ENCODE results near the gene PCLO. TPM values are rescaled to one million over a fixed set of nuclear protein-coding genes. Genes with fewer than 3 reads are reported as not detected.

PCLO gene
- total RNA-seq, 1 experiment from 2014 or later: 7.5 TPM

- no peaks in the 10 kb centered on the region for H3K9me2 ChIP-seq (replicated peaks; ENCODE audit: low read length)
- no peak overlapping the region for H3K4me3 ChIP-seq (ENCODE audit: low read length)
- ATAC-seq: no peak
- ChIA-PET POLR2A (ENCODE audit: unreplicated experiment) (no interaction called here), CTCF (no interaction called here)
- no peak overlapping the region for H2AFZ ChIP-seq (ENCODE audit: low read length)
- intact Hi-C loops (cut with micrococcal nuclease): no loop called here
- TF ChIP-seq EZH2 (IDR thresholded peaks at IDR 0.05; ENCODE audit: low read length, unreplicated experiment) (no peak), CTCF (conservative IDR thresholded peaks at IDR 0.05; ENCODE audit: low read depth, low read length) (no peak), EZH2phosphoT487 (IDR thresholded peaks at IDR 0.05; ENCODE audit: borderline replicate concordance, low read length) (no peak)
- no peak overlapping the region; the same call in 1 of the 2 replicates for H3K4me2 ChIP-seq (ENCODE audit: low read length)
- no peaks in the 10 kb centered on the region for H3F3A ChIP-seq (ENCODE audit: low read length, unreplicated experiment)
- H3K27ac ChIP-seq (ENCODE audit: low read length): no peak overlapping the region
- H4K20me1 ChIP-seq (ENCODE audit: low read length): no peaks in the 10 kb centered on the region
- no peak for DNase-seq
- H3K4me1 ChIP-seq (ENCODE audit: insufficient read depth, low read length): peaks cover 5% of the 10 kb centered on the region; the same call in 1 of the 2 replicates
- no peaks in the 10 kb centered on the region for H3K79me2 ChIP-seq (ENCODE audit: low read length)
- H3K9ac ChIP-seq (ENCODE audit: low read length): no peak overlapping the region
- H3K27me3 ChIP-seq (ENCODE audit: low read length): no peaks in the 10 kb centered on the region
- H3K9me3 ChIP-seq (ENCODE audit: low read length): peaks cover 3% of the 10 kb centered on the region; the same call in 1 of the 2 replicates
- no peaks in the 10 kb centered on the region for H3K36me3 ChIP-seq (ENCODE audit: low read depth, low read length)
- no TSS peak for BruUV-seq (replicated peaks)
Measured at GRCh38 chr7:82839063-82839462, 323.6 kb downstream of the PCLO start.

- no peak for TF ChIP-seq EZH2 (IDR thresholded peaks at IDR 0.05; ENCODE audit: low read length, unreplicated experiment)
- TF ChIP-seq EZH2phosphoT487 (IDR thresholded peaks at IDR 0.05; ENCODE audit: borderline replicate concordance, low read length): no peak
- TF ChIP-seq CTCF (conservative IDR thresholded peaks at IDR 0.05; ENCODE audit: low read depth, low read length): no peak
- Histone ChIP-seq H3K9me2 (replicated peaks; ENCODE audit: low read length) (no peaks in the 10 kb centered on the region), H3K27ac (ENCODE audit: low read length) (no peak overlapping the region), H3K4me2 (ENCODE audit: low read length) (no peak overlapping the region), H3K4me1 (ENCODE audit: insufficient read depth, low read length) (peaks cover 5% of the 10 kb centered on the region; the same call in 1 of the 2 replicates), H3F3A (ENCODE audit: low read length, unreplicated experiment) (no peaks in the 10 kb centered on the region), H3K9me3 (ENCODE audit: low read length) (peaks cover 3% of the 10 kb centered on the region; the same call in 1 of the 2 replicates), H2AFZ (ENCODE audit: low read length) (no peak overlapping the region), H4K20me1 (ENCODE audit: low read length) (no peaks in the 10 kb centered on the region), H3K27me3 (ENCODE audit: low read length) (no peaks in the 10 kb centered on the region), H3K36me3 (ENCODE audit: low read depth, low read length) (no peaks in the 10 kb centered on the region), H3K4me3 (ENCODE audit: low read length) (no peak overlapping the region), H3K9ac (ENCODE audit: low read length) (no peak overlapping the region), H3K79me2 (ENCODE audit: low read length) (no peaks in the 10 kb centered on the region)
- intact Hi-C loops (cut with micrococcal nuclease): no loop called here
- no peak for DNase-seq
- CTCF ChIA-PET: no interaction called here
- POLR2A ChIA-PET (ENCODE audit: unreplicated experiment): no interaction called here
- ATAC-seq: no peak
- BruUV-seq (replicated peaks): no TSS peak
Measured at GRCh38 chr7:82838314-82838713, 324.4 kb downstream of the PCLO start.

- intact Hi-C loops (cut with micrococcal nuclease): no loop called here
- no peak for TF ChIP-seq EZH2 (IDR thresholded peaks at IDR 0.05; ENCODE audit: low read length, unreplicated experiment)
- no peak for TF ChIP-seq CTCF (conservative IDR thresholded peaks at IDR 0.05; ENCODE audit: low read depth, low read length)
- TF ChIP-seq EZH2phosphoT487 (IDR thresholded peaks at IDR 0.05; ENCODE audit: borderline replicate concordance, low read length): no peak
- H3K79me2 ChIP-seq (ENCODE audit: low read length): no peaks in the 10 kb centered on the region
- no peak overlapping the region for H3K4me2 ChIP-seq (ENCODE audit: low read length)
- no peaks in the 10 kb centered on the region for H3K9me2 ChIP-seq (replicated peaks; ENCODE audit: low read length)
- no peaks in the 10 kb centered on the region for H3K36me3 ChIP-seq (ENCODE audit: low read depth, low read length)
- H4K20me1 ChIP-seq (ENCODE audit: low read length): no peaks in the 10 kb centered on the region
- no TSS peak for BruUV-seq (replicated peaks)
- ATAC-seq: no peak
- no peak overlapping the region for H3K27ac ChIP-seq (ENCODE audit: low read length)
- H3K9ac ChIP-seq (ENCODE audit: low read length): no peak overlapping the region
- H3K4me1 ChIP-seq (ENCODE audit: insufficient read depth, low read length): no peaks in the 10 kb centered on the region
- no peak for DNase-seq
- H3K4me3 ChIP-seq (ENCODE audit: low read length): no peak overlapping the region
- no peaks in the 10 kb centered on the region for H3K27me3 ChIP-seq (ENCODE audit: low read length)
- no peaks in the 10 kb centered on the region for H3F3A ChIP-seq (ENCODE audit: low read length, unreplicated experiment)
- ChIA-PET POLR2A (ENCODE audit: unreplicated experiment) (no interaction called here), CTCF (no interaction called here)
- H2AFZ ChIP-seq (ENCODE audit: low read length): no peak overlapping the region
- H3K9me3 ChIP-seq (ENCODE audit: low read length): no peaks in the 10 kb centered on the region
Measured at GRCh38 chr7:82823073-82823472, 339.6 kb downstream of the PCLO start.
